Mammary epithelial cell (primary cell): ENCODE data around the gene FXYD3.

ENCODE experiments used
- EZH2 ChIP-seq: IDR thresholded peaks from 2 replicates; pipeline ENCODE4 v1.6.1; 2012; ENCODE audit warnings: low read length, inconsistent platforms, borderline replicate concordance
- TF ChIP-seq, protein P1 (sequence below), 2 donors: IDR thresholded peaks in 1 of 2; conservative IDR thresholded peaks in 1 of 2; 2 replicates each; pipeline ENCODE4 v1.5.1; 2011 to 2012; ENCODE audit warnings: inconsistent platforms in 2 of 2, low read length in 2 of 2, mild to moderate bottlenecking in 2 of 2, control low read depth in 1 of 2, low read depth in 1 of 2; ENCODE audit not compliant: insufficient read depth in 1 of 2; ENCODE audit errors: extremely low read depth in 1 of 2

DNA sequence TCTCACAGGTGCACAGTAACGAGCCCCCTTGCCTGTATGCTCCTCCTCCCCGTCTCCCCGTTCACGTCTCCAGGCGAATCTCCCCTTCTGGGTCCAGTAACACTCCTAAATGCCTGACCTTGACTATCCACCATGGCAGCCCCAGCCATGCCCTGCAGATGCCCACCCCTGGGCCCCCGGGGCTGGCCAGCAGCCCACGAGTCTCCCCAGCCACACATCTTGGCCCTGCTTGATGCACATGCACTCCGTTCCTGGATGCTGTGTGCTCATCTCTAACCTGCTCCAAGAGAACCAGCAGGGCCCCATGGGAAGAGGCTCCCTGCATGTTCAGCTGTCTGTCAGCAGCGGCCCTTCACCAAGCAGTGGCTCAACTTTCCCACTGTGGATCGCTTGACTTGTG, 42.1 kb upstream of the FXYD3 start:
- TF ChIP-seq, protein P1, sequence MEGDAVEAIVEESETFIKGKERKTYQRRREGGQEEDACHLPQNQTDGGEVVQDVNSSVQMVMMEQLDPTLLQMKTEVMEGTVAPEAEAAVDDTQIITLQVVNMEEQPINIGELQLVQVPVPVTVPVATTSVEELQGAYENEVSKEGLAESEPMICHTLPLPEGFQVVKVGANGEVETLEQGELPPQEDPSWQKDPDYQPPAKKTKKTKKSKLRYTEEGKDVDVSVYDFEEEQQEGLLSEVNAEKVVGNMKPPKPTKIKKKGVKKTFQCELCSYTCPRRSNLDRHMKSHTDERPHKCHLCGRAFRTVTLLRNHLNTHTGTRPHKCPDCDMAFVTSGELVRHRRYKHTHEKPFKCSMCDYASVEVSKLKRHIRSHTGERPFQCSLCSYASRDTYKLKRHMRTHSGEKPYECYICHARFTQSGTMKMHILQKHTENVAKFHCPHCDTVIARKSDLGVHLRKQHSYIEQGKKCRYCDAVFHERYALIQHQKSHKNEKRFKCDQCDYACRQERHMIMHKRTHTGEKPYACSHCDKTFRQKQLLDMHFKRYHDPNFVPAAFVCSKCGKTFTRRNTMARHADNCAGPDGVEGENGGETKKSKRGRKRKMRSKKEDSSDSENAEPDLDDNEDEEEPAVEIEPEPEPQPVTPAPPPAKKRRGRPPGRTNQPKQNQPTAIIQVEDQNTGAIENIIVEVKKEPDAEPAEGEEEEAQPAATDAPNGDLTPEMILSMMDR (conservative IDR thresholded peaks at IDR 0.05 in 1 of 2, IDR thresholded peaks at IDR 0.05 in 1 of 2; ENCODE audit: extremely low read depth in 1 of 2, insufficient read depth in 1 of 2, low read depth in 1 of 2, low read length in 2 of 2): no peak
- TF ChIP-seq EZH2: no peak
